ENCODE measurements around the gene CHRNB1. TPM values are rescaled to one million over a fixed set of nuclear protein-coding genes. Genes with fewer than 3 reads are reported as not detected.

The CHRNB1 gene
- total and polyA plus RNA-seq, 10 of the 15 experiments (the other 5 are each of a cell fraction or from before 2014, with no cell fraction given): 5.8 to 14.8 (median 11.3) TPM

DNA sequence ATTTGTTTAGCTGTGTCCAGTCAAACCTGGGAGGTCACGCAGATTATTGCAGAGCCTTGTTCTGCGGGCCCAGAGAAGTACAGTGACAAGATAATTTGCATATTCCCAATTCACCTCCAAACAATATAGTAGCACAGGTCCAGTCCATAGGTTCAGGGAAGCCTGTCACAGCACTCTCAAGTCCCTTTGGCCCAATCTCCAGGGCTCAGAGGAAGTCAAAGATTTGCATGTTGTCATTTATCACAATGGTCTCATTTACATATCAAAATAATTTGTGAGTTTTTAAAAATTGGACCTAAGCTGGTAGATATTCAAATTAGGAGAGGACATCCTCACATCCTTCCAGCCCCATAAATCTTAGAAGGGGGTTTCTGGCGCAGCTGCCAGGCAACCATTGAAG lies 22.6 kb downstream of the CHRNB1 start:
- ChIA-PET CTCF (interaction anchor here (1.7 kb wide), 1 partner anchor 9 kb away, joined by 4 read pairs; no protein-coding TSS in a partner anchor), RAD21 (ENCODE audit: unreplicated experiment) (no interaction called here), SMC1A (ENCODE audit: uncharacterized antibody, unreplicated experiment) (no interaction called here), POLR2A (interaction anchor here (1.0 to 2.4 kb wide), 2 partner anchors 8 to 9 kb away, joined by 3 to 9 read pairs; no protein-coding TSS in a partner anchor)
- TF ChIP-seq FOXM1 (IDR thresholded peaks at IDR 0.05; ENCODE audit: low read depth, low read length): no peak
- TF ChIP-seq, protein P1, sequence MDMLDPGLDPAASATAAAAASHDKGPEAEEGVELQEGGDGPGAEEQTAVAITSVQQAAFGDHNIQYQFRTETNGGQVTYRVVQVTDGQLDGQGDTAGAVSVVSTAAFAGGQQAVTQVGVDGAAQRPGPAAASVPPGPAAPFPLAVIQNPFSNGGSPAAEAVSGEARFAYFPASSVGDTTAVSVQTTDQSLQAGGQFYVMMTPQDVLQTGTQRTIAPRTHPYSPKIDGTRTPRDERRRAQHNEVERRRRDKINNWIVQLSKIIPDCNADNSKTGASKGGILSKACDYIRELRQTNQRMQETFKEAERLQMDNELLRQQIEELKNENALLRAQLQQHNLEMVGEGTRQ (IDR thresholded peaks at IDR 0.05; ENCODE audit: borderline replicate concordance, low read depth, low read length): no peak
- TF ChIP-seq, protein P2, sequence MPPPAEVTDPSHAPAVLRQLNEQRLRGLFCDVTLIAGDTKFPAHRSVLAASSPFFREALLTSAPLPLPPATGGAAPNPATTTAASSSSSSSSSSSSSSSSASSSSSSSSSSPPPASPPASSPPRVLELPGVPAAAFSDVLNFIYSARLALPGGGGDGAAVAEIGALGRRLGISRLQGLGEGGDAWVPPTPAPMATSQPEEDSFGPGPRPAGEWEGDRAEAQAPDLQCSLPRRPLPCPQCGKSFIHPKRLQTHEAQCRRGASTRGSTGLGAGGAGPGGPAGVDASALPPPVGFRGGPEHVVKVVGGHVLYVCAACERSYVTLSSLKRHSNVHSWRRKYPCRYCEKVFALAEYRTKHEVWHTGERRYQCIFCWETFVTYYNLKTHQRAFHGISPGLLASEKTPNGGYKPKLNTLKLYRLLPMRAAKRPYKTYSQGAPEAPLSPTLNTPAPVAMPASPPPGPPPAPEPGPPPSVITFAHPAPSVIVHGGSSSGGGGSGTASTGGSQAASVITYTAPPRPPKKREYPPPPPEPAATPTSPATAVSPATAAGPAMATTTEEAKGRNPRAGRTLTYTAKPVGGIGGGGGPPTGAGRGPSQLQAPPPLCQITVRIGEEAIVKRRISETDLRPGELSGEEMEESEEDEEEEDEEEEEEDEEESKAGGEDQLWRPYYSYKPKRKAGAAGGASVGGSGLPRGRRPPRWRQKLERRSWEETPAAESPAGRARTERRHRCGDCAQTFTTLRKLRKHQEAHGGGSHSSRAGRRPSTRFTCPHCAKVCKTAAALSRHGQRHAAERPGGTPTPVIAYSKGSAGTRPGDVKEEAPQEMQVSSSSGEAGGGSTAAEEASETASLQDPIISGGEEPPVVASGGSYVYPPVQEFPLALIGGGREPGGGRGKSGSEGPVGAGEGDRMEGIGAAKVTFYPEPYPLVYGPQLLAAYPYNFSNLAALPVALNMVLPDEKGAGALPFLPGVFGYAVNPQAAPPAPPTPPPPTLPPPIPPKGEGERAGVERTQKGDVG (CRISPR knock-in tag; IDR thresholded peaks at IDR 0.05): no peak
- no peak for TF ChIP-seq SMARCA5 (IDR thresholded peaks at IDR 0.05)
- no peak for TF ChIP-seq EGR1 (IDR thresholded peaks at IDR 0.05; ENCODE audit: borderline replicate concordance in 1 of 2, low read depth in 2 of 2, low read length in 2 of 2)
- TF ChIP-seq EP300 (IDR thresholded peaks at IDR 0.05; ENCODE audit: borderline replicate concordance in 1 of 2, control insufficient read depth in 1 of 2, low read depth in 2 of 2, low read length in 2 of 2): no peak
- TF ChIP-seq ETV6 (conservative IDR thresholded peaks at IDR 0.05 in 1 of 2, IDR thresholded peaks at IDR 0.05 in 1 of 2; ENCODE audit: borderline replicate concordance in 1 of 2, low read depth in 1 of 2): no peak
- no peak for TF ChIP-seq CHD2 (IDR thresholded peaks at IDR 0.05; ENCODE audit: borderline replicate concordance, low read depth, low read length)
- no peak for TF ChIP-seq ZZZ3 (IDR thresholded peaks at IDR 0.05; ENCODE audit: control insufficient read depth, insufficient read length, low read depth)
- no peaks in the 10 kb centered on the region for H4K20me1 ChIP-seq (ENCODE audit: control insufficient read depth, insufficient read depth)
- no peaks in the 10 kb centered on the region for H3K9me3 ChIP-seq (replicated peaks; ENCODE audit: control insufficient read depth, insufficient read depth, low read length)
- no TSS peak for BruUV-seq (replicated peaks)
- H3K36me3 ChIP-seq (ENCODE audit: control insufficient read depth in 2 of 2, insufficient read depth in 2 of 2, low read length in 1 of 2): peaks cover 0 to 3% of the 10 kb centered on the region in 2 experiments; a peak in 3 of 4 replicates
- no peak overlapping the region for H2AFZ ChIP-seq (ENCODE audit: control insufficient read depth, low read depth, low read length)
- H3K4me2 ChIP-seq (ENCODE audit: control insufficient read depth, insufficient read depth): no peak overlapping the region
- ATAC-seq (no peak), DNase-seq (ENCODE audit: low read depth, low spot score) (no peak), FAIRE-seq (no peak)
- in situ Hi-C loops (cut with MboI) (no loop called here), intact Hi-C loops (cut with micrococcal nuclease; ENCODE audit: unreplicated experiment) (no loop called here)
- no peak overlapping the region for H3K4me3 ChIP-seq
- WGBS (ENCODE audit: insufficient coverage, insufficient replicate concordance, low lambda C conversion rate, missing lambda C conversion rate): 100% methylated on average over 3 of the region's 3 CpGs
- no peak overlapping the region for H3K9ac ChIP-seq (ENCODE audit: control insufficient read depth, insufficient read depth, low read length)
- no peaks in the 10 kb centered on the region for H3K79me2 ChIP-seq (ENCODE audit: control insufficient read depth, insufficient read depth, low read length)
- H3K27ac ChIP-seq (ENCODE audit: control insufficient read depth, insufficient read depth): peak overlapping the region; percentile 44
- H3K27me3 ChIP-seq (replicated peaks in 1 of 2; ENCODE audit: control insufficient read depth in 2 of 2, insufficient read depth in 2 of 2, low read length in 1 of 2): no peaks in the 10 kb centered on the region
- no peaks in the 10 kb centered on the region; the same call in 1 of the 2 replicates for H3K4me1 ChIP-seq (ENCODE audit: control insufficient read depth, insufficient read depth, low read length)

Data from GM12878 (cell line).